Loucy (cell line): ENCODE measurements around the gene HMGN3.

Source experiments
- H2AFZ ChIP-seq: fragments of 200-600 bp; sonication (generic); 2 replicates; pipeline ENCODE4 v1.6.0; 2016; ENCODE audit warnings: antibody characterized with exemption, mild to moderate bottlenecking, low read length, moderate library complexity
- H3F3A ChIP-seq: fragments of 200-600 bp; 2 replicates; pipeline ENCODE4 v1.6.0; 2016; ENCODE audit warnings: antibody characterized with exemption, low read depth, mild to moderate bottlenecking
- H3K27me3 ChIP-seq: fragments of 200-600 bp; sonication (generic); 2 replicates; pipeline ENCODE4 v1.6.1; 2014; ENCODE audit warnings: low read length, mild to moderate bottlenecking; ENCODE audit not compliant: insufficient read depth, poor library complexity, severe bottlenecking
- H3K36me3 ChIP-seq: fragments of 200-600 bp; sonication (generic); 2 replicates; pipeline ENCODE4 v1.6.1; 2016; ENCODE audit warnings: low read length; ENCODE audit not compliant: insufficient read depth
- H3K4me1 ChIP-seq: fragments of 200-600 bp; sonication (generic); 2 replicates; pipeline ENCODE4 v1.5.1; 2014; ENCODE audit warnings: low read length, mild to moderate bottlenecking; ENCODE audit not compliant: insufficient read depth, poor library complexity, severe bottlenecking
- H3K4me2 ChIP-seq: fragments of 200-600 bp; sonication (generic); 2 replicates; pipeline ENCODE4 v1.6.0; 2014; ENCODE audit warnings: antibody characterized with exemption, low read length, low read depth, mild to moderate bottlenecking; ENCODE audit not compliant: poor library complexity, severe bottlenecking
- H3K4me3 ChIP-seq: fragments of 200-600 bp; sonication (generic); 2 replicates; pipeline ENCODE4 v1.5.1; 2014; ENCODE audit warnings: low read length, mild to moderate bottlenecking, mixed read lengths; ENCODE audit not compliant: poor library complexity, severe bottlenecking
- H3K79me2 ChIP-seq: fragments of 200-600 bp; sonication (generic); 2 replicates; pipeline ENCODE4 v1.6.1; 2014; ENCODE audit warnings: low read length; ENCODE audit not compliant: insufficient read depth
- H3K9ac ChIP-seq: fragments of 200-600 bp; sonication (generic); 2 replicates; pipeline ENCODE4 v1.6.0; 2014; ENCODE audit warnings: mild to moderate bottlenecking, low read depth, low read length, moderate library complexity; ENCODE audit not compliant: poor library complexity, severe bottlenecking
- H3K9me2 ChIP-seq: fragments of 200-600 bp; sonication (generic); replicated peaks from 2 replicates; pipeline ENCODE4 v1.6.1; 2016; ENCODE audit warnings: low read depth, low read length, mixed read lengths
- H3K9me3 ChIP-seq: fragments of 200-600 bp; sonication (generic); 2 replicates; pipeline ENCODE4 v1.6.1; 2014; ENCODE audit warnings: mild to moderate bottlenecking, antibody characterized with exemption, low read length, low read depth; ENCODE audit not compliant: insufficient read depth
- H4K20me1 ChIP-seq: fragments of 200-600 bp; sonication (generic); 2 replicates; pipeline ENCODE4 v1.6.0; 2014; ENCODE audit warnings: antibody characterized with exemption, low read length, mild to moderate bottlenecking; ENCODE audit not compliant: insufficient read depth, poor library complexity, severe bottlenecking
- CTCF ChIP-seq: fragments of 200-600 bp; sonication (generic); conservative IDR thresholded peaks from 2 replicates; pipeline ENCODE4 v1.5.1; 2014; ENCODE audit warnings: mild to moderate bottlenecking, antibody characterized with exemption, low read length
- EZH2phosphoT487 ChIP-seq: fragments of 200-600 bp; IDR thresholded peaks from 2 replicates; pipeline ENCODE4 v1.6.1; 2018; ENCODE audit warnings: antibody characterized with exemption, mild to moderate bottlenecking, moderate library complexity, borderline replicate concordance

Gene HMGN3

GRCh38 chr6:79208816-79209215 lies 25.7 kb downstream of the HMGN3 start:
- H3K27me3 ChIP-seq, result no peaks in the 10 kb centered on the region
- peaks cover 25% of the 10 kb centered on the region; the same call in 1 of the 2 replicates for H3K79me2 ChIP-seq
- H3K9me2 ChIP-seq, result no peaks in the 10 kb centered on the region
- no peak overlapping the region for H3K4me3 ChIP-seq
- peaks cover 5% of the 10 kb centered on the region for H4K20me1 ChIP-seq
- no peak overlapping the region for H2AFZ ChIP-seq
- no peak overlapping the region for H3K9ac ChIP-seq
- H3K4me2 ChIP-seq, result no peak overlapping the region
- TF ChIP-seq EZH2phosphoT487 (no peak), CTCF (no peak)
- H3K36me3 ChIP-seq, result peaks cover 70% of the 10 kb centered on the region; the same call in 1 of the 2 replicates
- no peaks in the 10 kb centered on the region for H3K9me3 ChIP-seq
- no peaks in the 10 kb centered on the region for H3K4me1 ChIP-seq
- H3F3A ChIP-seq, result no peaks in the 10 kb centered on the region

- TF ChIP-seq EZH2phosphoT487, result no peak
- TF ChIP-seq CTCF, result no peak
- no peak overlapping the region for H3K4me3 ChIP-seq
- H3K27me3 ChIP-seq, result no peaks in the 10 kb centered on the region
- H4K20me1 ChIP-seq, result peaks cover 4% of the 10 kb centered on the region
- H3K9me3 ChIP-seq, result no peaks in the 10 kb centered on the region
- H3F3A ChIP-seq, result no peaks in the 10 kb centered on the region
- peaks cover 86% of the 10 kb centered on the region; the same call in 1 of the 2 replicates for H3K36me3 ChIP-seq
- H3K4me1 ChIP-seq, result no peaks in the 10 kb centered on the region
- no peaks in the 10 kb centered on the region for H3K79me2 ChIP-seq
- H3K9me2 ChIP-seq, result no peaks in the 10 kb centered on the region
- no peak overlapping the region for H2AFZ ChIP-seq
- no peak overlapping the region for H3K4me2 ChIP-seq
- H3K9ac ChIP-seq, result no peak overlapping the region
These were observed 30.7 kb downstream of the HMGN3 start for GRCh38 chr6:79203753-79204253.

- Histone ChIP-seq H3K4me1 (no peaks in the 10 kb centered on the region), H2AFZ (no peak overlapping the region), H3K27me3 (no peaks in the 10 kb centered on the region), H4K20me1 (peaks cover 4% of the 10 kb centered on the region), H3K9me3 (no peaks in the 10 kb centered on the region), H3K4me2 (no peak overlapping the region), H3K9ac (no peak overlapping the region), H3K9me2 (no peaks in the 10 kb centered on the region), H3K36me3 (peaks cover 74% of the 10 kb centered on the region; the same call in 1 of the 2 replicates), H3F3A (no peaks in the 10 kb centered on the region), H3K79me2 (no peaks in the 10 kb centered on the region), H3K4me3 (no peak overlapping the region)
- TF ChIP-seq CTCF (no peak), EZH2phosphoT487 (no peak)
These were observed 31.9 kb downstream of the HMGN3 start for GRCh38 chr6:79202556-79202955.
